Body of pancreas (tissue), 4 donors: ENCODE data around the gene TBC1D9B. TPM values are rescaled to one million over a fixed set of nuclear protein-coding genes. Genes with fewer than 3 reads are reported as not detected.

Experiments
- ATAC-seq: fragments of 150-250 bp; one replicate; pipeline ENCODE4 v1.9.1; 2016
- DNase-seq, 4 donors: peaks; one replicate each; pipeline ENCODE4 v3.0.0-alpha.2; 2019
- H3K27ac ChIP-seq, 4 donors: fragments of 200-600 bp; sonication (generic); 1 replicate in 3 of 4; 2 replicates in 1 of 4; pipeline versions ENCODE4 v1.5.1 to v1.6.1; 2016 to 2019; ENCODE audit warnings: mild to moderate bottlenecking in 1 of 4, mixed read lengths in 1 of 4, moderate library complexity in 1 of 4
- H3K27me3 ChIP-seq, 2 donors: fragments of 200-600 bp; sonication (generic); one replicate each; pipeline ENCODE4 v1.6.0; 2016; ENCODE audit warnings: mild to moderate bottlenecking in 1 of 2
- H3K36me3 ChIP-seq, 2 donors: fragments of 200-600 bp; sonication (generic); replicated peaks in 1 of 2; 2 replicates each; pipeline ENCODE4 v1.5.1; 2016; ENCODE audit warnings: low read depth in 2 of 2; ENCODE audit not compliant: insufficient read depth in 1 of 2
- H3K4me1 ChIP-seq: fragments of 200-600 bp; sonication (generic); one replicate; pipeline ENCODE4 v1.6.0; 2016
- H3K4me3 ChIP-seq, 2 donors: fragments of 200-600 bp; sonication (generic); 1 replicate in 1 of 2; 2 replicates in 1 of 2; pipeline ENCODE4 v1.5.1; 2016 to 2019
- H3K9me3 ChIP-seq, 3 donors: fragments of 200-600 bp; sonication (generic); 1 replicate in 2 of 3; 2 replicates in 1 of 3; pipeline ENCODE4 v1.5.1; 2016
- CTCF ChIP-seq, 7 experiments: fragments of 450-650 bp in 4 of 7; fragments of 200-600 bp in 3 of 7; sonication (generic) in 3 of 7; IDR thresholded peaks; one replicate each; pipeline ENCODE4 v1.5.1; 2016 to 2019; ENCODE audit warnings: antibody characterized with exemption in 7 of 7
- POLR2A ChIP-seq, 3 donors: fragments of 450-650 bp; IDR thresholded peaks; one replicate each; pipeline ENCODE4 v1.6.1; 2016; ENCODE audit warnings: antibody characterized with exemption in 3 of 3, mild to moderate bottlenecking in 2 of 3
- WGBS, 2 donors: methylation state at CpG; one replicate each; pipeline ENCODE4 v1.1.5; 2017; 5-methylcytosine and 5-hydroxymethylcytosine counted together
- intact Hi-C: fragments of 100-400 bp; cut with DNase I; formaldehyde crosslinking; loops from one replicate; pipeline ENCODE4 v1.15.1; 2023
- total RNA-seq, 2 donors: library from RNA; depleted of rRNA; stranded (reverse); fragments of >200 nt; gene quantifications; one replicate each; pipeline ENCODE4 v1.1.0, GENCODE V29; 2016

Gene TBC1D9B
- total RNA-seq, 2 donors from 2014 or later: 69.8 to 121 TPM

GRCh38 chr5:179876610-179876952 is 31.1 kb downstream of the TBC1D9B start:
- DNase-seq (no peak), ATAC-seq (no peak)
- Histone ChIP-seq H3K9me3 (no peaks in the 10 kb centered on the region), H3K27ac (no peak overlapping the region), H3K27me3 (no peaks in the 10 kb centered on the region), H3K4me3 (no peak overlapping the region), H3K36me3 (peaks cover 4 to 33% of the 10 kb centered on the region in 2 donors), H3K4me1 (no peaks in the 10 kb centered on the region)
- intact Hi-C loops: no loop called here
- WGBS, 2 donors: 80 to 93% methylated on average over 3 of the region's 3 CpGs
- TF ChIP-seq POLR2A (IDR thresholded peaks at IDR 0.05) (no peak), CTCF (IDR thresholded peaks at IDR 0.05) (no peak)

- H3K27ac ChIP-seq: no peak overlapping the region
- intact Hi-C loops: no loop called here
- no peaks in the 10 kb centered on the region for H3K9me3 ChIP-seq
- TF ChIP-seq CTCF (IDR thresholded peaks at IDR 0.05) (no peak), POLR2A (IDR thresholded peaks at IDR 0.05) (no peak)
- no peaks in the 10 kb centered on the region for H3K27me3 ChIP-seq
- DNase-seq: no peak
- 92 to 93% methylated on average over 8 to 16 of the region's 16 CpGs for WGBS, 2 donors
- H3K4me1 ChIP-seq: no peaks in the 10 kb centered on the region
- H3K36me3 ChIP-seq: peaks cover 4 to 35% of the 10 kb centered on the region in 2 donors
- no peak for ATAC-seq
- no peak overlapping the region for H3K4me3 ChIP-seq
Measured at GRCh38 chr5:179875741-179876609, 31.7 kb downstream of the TBC1D9B start.

DNA sequence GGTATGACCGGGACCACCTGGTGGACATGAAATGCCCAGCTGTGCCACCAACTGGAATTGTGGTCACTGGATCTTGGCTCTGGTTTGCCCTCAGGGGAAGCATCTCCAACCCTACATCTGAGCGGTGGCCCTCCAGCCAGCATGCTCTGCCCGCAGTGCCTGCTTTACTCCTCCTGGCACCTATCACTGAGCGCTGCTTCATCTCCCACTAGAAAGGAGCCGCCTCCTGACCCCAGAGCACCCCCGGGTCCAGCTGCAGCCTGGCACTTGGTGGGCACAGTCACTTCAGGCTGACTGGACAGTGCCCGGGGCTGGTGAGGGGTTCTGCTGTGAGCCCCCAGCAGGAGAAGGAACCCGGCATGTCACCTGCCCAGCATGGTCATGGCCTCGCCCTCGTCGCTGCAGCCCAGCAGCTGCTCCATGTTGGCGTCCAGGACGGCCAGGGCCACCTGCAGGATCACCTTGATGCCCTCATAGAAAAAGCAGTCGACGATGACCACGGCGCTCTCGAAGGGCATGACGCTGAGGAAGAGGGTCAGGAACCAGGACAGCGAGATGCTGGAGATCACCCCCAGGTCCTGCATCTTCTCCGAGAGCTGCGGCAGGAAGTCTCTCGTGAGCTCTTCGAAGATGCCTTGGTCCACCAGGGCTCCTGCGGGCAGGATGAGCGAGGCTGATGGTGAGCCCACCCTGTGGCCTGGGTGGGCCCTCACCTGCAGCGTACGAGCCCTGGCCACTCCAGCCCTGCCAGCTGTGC is 33.0 kb downstream of the TBC1D9B start:
- Histone ChIP-seq H3K9me3 (no peaks in the 10 kb centered on the region), H3K27me3 (no peaks in the 10 kb centered on the region), H3K36me3 (peaks cover 4 to 35% of the 10 kb centered on the region in 2 donors), H3K4me1 (no peaks in the 10 kb centered on the region), H3K4me3 (no peak overlapping the region), H3K27ac (no peak overlapping the region)
- WGBS, 2 donors: 95 to 96% methylated on average over 15 to 28 of the region's 28 CpGs
- intact Hi-C loops: no loop called here
- TF ChIP-seq CTCF (IDR thresholded peaks at IDR 0.05): no peak
- no peak for TF ChIP-seq POLR2A (IDR thresholded peaks at IDR 0.05)
- no peak for ATAC-seq
- DNase-seq: no peak

DNA sequence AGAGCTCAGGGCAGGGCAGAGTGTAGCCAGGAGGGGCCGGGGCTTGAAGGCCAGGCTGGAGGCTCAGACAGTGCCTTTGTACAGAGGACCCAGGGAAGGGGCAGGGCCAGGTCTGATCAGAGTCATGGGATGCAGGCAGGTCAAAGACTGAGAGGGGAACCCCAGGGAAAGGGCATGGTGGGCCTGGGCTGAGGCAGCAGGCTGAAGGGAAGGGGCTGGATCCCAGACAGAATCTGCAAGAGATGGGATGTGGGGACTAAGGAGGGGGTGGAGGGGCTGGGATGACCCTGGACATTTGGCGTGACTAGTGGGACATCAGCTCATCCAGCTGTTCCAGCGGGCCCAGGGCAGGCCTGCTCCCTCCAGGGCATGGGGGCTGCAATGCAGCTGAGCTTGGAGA is 33.6 kb downstream of the TBC1D9B start:
- DNase-seq (no peak), ATAC-seq (no peak)
- Histone ChIP-seq H3K4me1 (no peaks in the 10 kb centered on the region), H3K27me3 (no peaks in the 10 kb centered on the region), H3K9me3 (no peaks in the 10 kb centered on the region), H3K27ac (no peak overlapping the region), H3K36me3 (peaks cover 4 to 34% of the 10 kb centered on the region in 2 donors), H3K4me3 (no peak overlapping the region)
- no peak for TF ChIP-seq CTCF (IDR thresholded peaks at IDR 0.05)
- no peak for TF ChIP-seq POLR2A (IDR thresholded peaks at IDR 0.05)
- intact Hi-C loops: no loop called here
- 100% methylated on average over 3 of the region's 3 CpGs for WGBS, 2 donors
